HUDEP-2 (cell line): ENCODE results near the gene OAF.
A peak's percentile ranks its signal among the peaks of the same experiment; 100 is the strongest.
"Not testable (repeated sequence)": the region's sequence is repeated elsewhere in the genome, so short reads cannot be mapped to it uniquely, and the experiment has no call there.

Experiments used
- DNase-seq, 76 experiments: peaks; one replicate each; lab custom pipeline; 2025; ENCODE audit not compliant: unreplicated experiment in 76 of 76; lab: John Stamatoyannopoulos, UW

OAF gene

DNA sequence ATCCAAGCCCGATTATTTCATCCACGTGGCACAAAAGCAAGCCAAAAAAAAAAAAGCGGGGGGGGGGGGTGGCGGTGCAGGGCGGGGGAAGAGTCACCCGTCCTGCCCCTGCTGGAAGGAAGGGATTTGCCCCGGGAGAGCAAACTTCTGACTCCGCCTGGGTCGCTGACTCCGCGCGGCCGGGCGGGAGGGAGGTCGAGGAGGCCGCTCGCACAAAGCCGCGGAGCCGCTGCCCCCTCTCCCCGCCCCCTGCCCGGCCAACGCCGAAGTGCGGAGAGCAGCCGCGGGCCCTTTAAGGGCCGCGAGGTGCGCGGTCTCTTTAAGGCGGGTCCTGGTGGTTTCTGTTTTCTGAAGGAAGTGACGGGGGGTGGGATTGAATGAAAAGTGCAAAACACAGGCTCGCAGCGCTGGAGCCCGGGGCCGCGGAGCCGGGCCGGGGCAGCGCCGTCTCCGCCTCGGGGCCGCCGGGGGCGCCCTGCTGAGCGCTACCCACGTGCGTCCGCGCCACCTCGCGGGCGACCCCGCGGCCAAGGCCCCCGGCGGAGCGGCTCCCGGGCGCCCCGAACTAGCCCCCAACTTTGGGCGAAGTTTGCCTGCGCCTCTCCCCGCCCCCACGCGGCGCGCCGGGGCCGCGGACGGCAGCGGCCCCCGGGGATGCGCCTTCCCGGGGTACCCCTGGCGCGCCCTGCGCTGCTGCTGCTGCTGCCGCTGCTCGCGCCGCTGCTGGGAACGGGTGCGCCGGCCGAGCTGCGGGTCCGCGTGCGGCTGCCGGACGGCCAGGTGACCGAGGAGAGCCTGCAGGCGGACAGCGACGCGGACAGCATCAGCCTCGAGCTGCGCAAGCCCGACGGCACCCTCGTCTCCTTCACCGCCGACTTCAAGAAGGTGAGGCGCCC is at the start of gene OAF:
OAF (plus strand) TSS at position 407 of the 896 bp plus-strand sequence; CDS start at position 655, 248 bp downstream.
- DNase-seq: peak in 9 of 76 experiments; percentile 7 to 50 (median 18)

DNA sequence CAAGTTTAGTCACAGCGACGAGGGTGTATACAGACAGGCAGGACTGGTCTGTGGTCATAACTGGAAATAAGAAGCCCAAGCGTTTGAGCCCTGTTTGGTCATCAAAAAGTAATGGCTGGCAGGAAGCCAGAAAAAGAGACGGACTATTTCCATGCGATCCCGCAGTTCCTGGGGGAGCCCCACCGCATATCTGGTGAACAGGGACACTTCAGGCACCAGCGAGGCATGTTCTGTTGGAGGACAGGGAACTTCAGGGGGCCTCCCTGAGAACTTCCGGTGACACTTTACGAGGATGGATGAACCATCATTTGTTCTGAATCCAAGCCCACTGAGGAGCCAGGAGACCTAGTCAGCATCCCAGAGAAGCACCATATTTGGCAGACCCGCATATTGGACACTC is 43.2 kb upstream of the OAF start:
- DNase-seq: no peak

DNA sequence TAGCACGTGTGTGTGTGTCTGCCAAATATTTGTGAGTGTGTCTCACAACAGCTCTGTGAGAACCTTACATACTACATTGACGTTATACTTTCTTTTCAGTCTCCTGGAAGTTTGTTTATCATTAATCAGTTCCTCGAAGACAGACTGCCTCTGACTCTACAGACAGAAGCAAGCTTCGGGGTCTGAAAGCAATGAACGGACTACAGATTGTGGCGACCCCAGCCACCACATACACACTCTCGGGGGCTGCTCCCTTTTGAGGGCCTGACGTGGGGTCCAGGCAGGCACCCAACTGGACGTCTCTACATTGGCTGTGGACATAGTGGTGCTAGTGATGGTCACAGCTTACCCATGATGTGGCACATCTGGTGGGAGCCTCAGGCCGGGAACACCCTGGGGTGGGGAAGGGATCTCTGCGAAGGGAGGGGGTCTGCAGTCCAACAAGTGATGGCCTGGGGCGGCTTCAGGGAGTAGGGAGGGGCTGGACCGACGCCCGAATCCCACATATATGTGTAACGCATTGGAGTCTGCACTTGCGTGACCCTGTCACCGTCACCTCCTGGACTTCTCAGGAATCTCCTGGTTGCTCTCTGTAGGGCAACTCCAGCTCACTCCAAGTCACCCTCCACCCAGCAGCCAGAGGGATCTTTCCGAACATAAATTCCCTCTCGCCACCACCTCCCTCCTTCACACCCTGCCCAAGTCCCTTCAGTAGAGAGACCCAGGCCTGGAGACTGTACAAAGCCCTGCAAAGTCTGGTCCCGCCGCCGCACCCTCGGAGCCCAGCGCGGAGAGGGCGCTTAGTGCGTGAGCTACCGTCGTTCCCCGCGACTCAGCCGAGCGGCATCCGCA is 42.5 kb upstream of the OAF start:
- DNase-seq: peak in 5 of 76 experiments; percentile 23 to 78 (median 28)

DNA sequence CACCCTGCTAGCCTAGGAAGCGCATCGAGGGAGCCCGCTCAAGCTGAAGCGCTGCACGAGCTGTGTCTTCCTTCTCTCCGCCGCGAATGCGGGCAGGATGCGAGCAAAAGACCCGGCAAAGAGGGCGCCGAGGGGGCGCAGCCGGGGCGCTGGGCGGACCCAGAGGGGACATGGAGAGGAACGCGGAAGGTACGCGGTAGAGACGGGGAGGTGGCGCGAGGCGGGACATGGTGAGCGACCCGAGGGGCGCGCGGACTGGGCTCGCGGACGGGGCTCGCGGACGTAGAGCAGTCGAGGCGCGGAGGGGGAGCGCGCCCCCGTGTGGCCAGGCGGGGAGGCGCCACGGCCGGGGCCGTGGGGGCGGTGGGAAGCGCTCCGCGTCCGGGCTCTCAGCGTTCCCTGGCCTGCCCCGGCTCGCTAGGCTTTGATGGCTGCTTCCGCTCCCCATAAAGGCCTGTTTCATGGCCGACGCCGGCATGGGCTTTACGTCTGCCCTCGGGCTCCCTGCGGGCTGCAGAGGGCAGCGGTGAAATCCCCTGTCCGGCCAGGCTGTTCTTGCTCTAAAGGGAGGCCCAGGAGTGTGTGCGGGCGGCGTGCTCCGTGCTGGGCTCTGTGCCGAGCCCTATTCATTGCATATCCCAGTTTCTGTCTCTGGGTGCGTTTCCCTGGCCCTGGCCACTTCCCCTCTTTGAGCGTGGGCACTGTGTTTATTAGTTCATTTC is 41.7 kb upstream of the OAF start:
- peak in 57 of 76 experiments; percentile 6 to 78 (median 43) for DNase-seq

DNA sequence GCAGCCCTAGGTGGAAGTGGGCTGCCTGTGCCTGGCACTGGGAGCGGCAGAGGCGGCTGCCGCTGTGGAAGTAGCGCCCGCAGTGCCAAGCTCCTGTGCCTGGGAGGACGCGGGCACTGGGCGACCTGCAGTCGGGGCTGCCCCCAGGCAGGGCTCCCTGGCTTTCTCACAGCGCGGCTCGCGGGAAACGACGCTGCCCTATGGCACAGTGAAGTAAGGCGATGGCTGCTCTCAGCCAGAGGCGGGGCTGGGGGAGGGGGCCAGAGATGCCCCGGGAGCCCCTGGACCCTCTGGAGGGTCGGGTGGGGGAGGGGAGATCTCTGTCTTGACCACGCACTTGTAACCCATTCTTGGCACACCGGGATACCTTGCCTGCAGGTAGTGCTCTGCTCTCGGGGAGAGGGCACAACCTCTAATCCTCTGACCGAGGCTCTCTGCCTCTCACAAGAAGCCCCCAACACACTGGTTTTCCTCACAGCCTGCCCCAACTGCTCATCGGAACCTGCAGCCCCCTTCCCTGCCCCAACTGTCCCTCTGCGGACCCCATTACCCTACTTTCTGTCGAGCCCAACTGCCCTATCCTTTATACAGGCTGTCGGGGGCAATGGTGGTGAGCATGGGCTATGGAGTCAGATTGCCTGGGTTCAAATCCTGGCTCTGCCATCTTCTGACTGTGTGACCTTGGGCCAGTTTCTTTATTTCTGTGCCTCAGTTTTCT is 40.7 kb upstream of the OAF start:
- DNase-seq: no peak

DNA sequence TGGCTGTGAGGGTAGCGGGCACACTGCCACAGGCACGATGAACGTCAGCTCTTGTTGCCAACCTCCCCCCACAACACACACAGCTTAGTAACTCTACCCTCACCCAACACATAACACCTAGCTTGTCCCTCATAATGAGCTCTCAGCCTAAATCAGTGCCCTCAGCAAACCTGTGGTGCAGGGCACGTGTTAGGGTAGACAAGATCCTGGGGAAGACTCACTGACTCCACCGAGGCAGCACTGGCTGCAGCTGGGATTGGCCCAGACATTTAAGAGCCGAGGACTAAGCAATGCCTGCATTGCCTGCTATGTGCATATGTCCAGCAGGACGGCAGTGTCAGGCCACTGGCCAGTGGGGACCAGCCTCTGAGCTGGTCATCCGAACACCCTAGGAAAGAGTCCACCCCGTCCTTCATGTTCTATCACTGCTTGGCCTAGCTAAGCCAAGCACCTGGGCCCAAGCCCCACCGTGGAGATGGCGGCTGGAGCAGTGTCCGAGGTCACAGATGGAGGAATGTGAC is 40.0 kb upstream of the OAF start:
- DNase-seq: no peak

DNA sequence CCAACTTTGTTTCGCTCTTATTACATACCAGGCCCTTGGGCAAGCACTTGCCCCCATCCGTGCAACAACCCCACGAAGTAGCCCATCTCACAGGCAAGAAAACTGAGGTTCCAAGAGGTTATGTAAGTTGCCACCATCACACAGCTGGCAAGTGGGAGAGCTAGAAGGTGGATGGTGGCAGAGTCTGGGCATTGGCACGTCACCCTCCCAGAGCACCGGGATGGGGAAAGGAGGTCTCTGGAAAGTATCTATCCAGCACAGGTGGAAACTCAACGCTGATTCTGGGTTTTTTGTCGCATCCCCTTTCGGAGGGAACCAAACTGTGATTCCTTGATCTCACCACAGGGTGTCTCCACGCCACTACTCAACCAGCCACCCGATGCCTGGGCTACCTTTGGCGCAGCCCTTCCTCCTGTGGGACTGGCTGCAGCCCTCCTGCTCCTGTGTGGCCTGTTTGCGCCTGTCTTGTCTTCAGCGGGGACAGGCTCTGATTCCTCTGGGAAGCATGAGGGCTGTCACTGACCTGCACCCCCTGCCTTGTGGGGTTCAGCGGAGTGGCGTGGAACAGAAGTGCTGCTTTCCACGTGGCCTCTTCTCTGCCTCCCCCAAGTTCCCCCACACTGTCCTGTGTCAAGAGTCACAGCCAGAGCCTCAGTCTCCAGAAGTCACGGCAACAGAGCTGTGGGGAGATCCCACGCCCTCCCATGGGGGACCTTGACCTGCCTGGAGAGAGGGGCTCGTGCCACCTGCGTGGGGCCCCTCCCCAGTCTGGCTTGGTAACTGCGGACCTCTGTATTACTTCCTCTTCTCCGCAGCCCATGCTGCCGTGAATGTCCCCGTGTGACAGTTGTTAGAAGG is 38.5 kb upstream of the OAF start:
- DNase-seq: peak in 53 of 76 experiments; percentile 2 to 64 (median 30)

DNA sequence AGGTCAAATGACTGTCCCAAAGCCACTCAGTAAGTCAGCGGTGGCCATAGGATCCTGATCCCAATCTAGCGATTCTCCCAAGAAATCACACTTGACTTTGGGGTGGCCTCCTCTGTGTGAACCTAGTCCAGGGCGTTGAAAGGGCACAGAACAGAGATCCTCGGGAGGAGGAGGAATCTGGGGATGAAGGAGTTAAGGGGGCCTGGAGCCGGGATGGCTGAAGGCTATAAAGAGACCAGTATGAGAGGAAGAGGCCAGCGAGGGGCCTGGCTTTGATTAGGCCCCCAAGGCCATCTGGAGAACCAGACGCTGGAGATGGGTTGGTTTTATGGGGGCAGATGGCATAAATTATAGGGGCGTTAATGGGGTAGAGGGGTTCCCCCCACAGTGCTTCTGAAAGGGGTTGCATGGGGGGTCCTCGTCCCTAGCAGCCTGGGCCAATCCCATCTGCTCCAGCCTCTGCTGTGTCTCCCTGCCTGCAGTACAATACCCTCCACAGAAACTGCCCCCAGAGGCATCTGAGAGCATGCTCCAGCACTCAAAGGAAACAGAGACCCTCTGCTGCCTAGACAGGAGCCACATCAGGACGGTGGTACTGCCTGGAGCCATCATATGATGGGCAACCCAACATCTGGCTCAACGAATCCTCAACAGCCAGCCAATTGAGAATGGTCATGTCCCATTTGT is 37.7 kb upstream of the OAF start:
- DNase-seq: no peak

DNA sequence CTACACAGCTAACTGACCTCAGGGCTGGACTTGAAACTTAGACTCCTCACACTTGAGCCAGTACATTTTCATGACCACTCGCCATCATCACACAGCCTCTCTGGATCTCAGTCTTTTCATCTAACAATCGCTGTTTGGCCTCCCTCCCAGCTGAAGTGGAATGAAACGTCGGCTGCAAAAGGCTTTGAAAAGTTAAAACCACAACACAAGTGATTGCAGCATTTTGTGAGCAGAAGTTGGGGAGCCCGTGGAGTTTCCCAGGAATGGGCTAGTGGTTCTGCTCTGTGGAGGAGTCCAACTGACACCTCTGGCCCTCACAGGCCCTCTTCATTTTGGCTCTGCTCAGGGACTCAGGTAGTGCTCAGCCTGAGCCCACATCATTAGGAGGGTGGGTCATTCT is 37.0 kb upstream of the OAF start:
- DNase-seq: no peak

DNA sequence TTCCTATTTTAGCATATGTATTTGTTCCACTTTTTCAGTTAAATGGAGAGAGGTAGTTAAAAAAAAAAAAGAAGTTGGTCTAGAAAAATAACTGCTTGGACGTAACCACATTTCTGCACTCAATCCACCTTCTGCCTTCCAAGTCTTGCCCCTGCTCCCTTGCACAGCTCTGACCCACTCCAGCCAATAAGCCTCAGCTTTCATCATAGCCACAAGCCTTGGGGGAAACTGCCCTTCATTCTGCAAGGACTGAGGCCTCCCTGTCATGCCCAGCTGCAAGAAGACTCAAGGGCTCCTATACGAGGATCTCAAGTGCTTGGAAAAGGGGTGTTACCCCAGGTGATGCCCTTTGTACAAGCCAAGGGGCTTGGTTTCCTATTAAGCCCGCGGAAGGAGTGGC is 36.0 kb upstream of the OAF start:
- peak in 1 of 76 experiments; percentile 3 for DNase-seq

DNA sequence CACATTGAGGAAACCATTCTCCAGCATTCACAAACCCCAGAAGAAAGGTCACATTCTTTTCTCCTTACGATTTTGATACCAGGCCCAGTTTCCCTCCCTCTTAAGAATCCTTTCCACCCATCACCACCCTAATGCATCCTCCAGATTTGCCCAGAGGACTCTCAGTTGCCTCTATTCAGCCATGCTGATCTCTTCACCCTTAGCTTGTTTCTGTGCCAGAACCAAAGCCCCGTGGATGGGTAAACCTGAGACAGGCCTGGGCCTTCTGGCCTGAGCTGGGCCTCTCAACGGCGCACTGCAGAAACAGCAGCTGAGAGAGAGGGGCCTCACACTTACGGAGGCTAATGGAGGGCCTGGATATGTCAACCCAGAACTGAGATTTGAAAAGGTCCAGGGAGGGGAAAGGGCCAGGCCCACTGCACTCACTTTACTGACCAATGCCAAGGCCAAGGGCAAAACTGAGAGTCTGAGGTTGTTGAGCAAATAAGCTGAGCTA is 32.2 kb upstream of the OAF start:
- no peak for DNase-seq

DNA sequence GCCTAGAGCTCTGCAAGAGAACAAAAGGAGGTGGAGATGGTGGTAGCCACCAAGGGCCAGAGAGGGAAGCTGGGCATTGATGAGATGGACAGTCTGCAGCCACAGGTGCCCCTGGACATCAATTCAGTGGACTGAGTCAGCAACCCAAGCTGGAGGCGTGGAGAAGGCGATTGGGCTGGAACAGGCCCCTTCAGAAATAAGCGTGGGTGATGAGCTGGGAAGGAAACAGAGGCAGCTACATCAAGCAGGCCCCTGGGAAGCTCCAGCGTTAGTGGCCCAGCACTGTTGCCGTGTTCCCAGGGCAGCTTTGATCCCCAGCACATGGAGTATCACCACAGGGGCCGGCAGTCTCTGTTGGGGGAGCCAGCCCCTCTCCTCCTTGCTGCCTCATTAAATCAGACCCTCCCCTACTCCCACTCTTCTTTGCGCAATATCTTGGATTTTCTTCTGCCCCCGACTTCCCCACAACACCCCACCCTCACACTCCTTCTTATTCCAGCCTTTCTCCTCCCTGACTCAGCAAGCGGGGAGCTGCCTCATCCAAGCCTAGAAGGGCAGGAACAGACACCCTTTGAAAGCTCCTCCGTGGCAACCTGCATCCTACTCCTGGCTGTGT is 31.7 kb upstream of the OAF start:
- DNase-seq: no peak

DNA sequence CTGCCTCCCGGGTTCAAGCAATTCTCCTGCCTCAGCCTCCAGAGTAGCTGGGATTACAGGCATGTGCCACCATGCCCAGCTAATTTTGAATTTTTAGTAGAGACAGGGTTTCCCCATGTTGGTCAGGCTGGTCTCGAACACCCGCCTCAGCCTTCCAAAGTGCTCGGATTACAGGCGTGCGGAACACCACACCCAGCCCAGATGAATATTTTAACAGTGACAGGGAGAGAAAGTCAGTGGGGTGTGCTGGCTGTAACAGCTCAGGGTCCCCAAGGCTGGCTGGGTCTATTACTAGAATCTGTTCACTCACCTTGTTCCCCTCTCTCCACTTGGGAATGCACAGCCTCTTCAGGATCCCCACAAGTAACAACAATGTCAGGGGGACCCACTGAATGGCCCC is 30.8 kb upstream of the OAF start:
- not testable (repeated sequence) for DNase-seq

DNA sequence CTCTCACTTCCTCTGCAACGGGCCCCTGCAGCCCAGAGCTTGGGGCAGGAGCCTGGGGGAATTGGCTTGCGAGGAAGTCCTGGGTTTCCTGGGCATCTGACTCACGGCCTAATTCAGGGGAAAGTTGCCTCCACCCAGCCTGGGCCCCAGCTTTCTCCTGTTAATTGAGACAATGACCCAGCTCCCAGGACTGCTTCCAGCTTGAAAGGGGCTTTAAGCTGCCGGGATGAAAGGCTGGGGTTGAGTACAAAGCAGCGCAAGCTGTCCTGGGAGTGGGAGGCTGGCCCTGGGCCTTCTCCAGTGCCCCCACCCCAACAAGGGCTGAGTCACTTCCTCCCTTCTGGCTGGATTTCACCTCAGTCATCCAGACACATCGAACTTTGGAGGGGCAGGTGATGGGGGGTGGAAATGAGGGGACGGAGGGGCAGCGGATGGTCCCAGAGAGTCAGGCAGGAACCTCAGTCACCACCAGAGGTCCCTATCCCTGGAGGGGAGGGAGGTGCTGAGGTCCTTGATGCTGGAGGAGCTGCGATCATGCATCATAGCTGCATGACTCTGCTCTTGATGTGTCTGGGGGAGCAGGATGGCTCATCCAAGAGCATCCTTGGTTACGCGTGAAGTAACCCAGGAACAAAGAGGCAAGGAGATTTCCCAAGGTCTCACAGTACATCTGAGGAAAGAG is 30.1 kb upstream of the OAF start:
- no peak for DNase-seq

DNA sequence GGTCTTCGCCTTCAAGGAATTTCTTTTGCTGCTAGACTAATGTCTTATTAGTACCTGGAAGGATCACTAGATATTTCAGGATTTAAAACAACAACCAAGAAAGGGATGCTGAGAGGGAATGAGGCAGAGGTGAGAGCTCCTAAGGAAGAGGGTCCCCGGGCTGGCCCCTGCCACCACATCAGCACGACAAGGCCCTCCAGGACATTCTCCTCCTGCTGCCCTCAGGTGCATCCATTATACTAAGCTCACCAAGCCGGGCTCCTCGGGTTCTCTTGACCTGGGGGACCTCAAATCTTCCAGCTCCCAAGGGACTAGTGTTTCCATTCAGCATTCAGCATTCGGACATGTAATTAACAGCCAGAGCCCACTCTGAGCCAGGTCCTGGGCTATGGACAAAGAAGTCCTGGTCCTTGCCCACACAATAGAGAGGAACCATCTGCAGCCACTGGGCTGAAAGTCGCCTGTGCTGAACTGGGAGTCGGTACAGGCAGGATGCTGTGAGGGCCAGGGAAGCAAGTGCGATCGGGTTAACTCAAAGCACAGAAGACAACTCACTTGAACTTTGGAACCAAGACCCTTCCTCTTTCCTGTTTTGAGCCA is 29.4 kb upstream of the OAF start:
- no peak for DNase-seq

DNA sequence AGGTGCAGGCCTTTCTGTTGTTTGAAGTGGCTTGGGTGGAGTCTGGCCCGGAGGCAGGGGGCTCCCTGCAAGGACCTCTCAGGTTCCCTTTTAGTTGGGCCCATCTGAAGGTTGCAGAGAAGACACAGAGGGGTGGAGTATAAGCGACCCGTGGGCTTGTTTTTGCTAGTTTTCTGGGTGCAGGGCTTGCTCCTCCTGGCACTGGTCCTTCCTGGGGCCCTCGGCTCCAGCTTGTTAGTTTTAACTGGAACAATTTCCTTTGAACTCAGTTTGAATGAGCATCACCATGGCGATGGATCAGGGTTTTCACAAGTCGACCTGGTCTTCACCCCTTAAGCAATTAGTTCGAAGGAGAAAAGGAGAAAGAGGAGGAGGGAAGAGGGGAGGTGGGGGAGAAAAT is 28.5 kb upstream of the OAF start:
- DNase-seq: no peak
